ENCODE results near the gene STK16. TPM values are rescaled to one million over a fixed set of nuclear protein-coding genes. Genes with fewer than 3 reads are reported as not detected.
A peak's percentile ranks its signal among the peaks of the same experiment; 100 is the strongest.

STK16 gene
- total and polyA plus RNA-seq, 2 of the 13 experiments (the other 11 are each of a cell fraction or from before 2014, with no cell fraction given) = 28.0 to 50.9 TPM

DNA sequence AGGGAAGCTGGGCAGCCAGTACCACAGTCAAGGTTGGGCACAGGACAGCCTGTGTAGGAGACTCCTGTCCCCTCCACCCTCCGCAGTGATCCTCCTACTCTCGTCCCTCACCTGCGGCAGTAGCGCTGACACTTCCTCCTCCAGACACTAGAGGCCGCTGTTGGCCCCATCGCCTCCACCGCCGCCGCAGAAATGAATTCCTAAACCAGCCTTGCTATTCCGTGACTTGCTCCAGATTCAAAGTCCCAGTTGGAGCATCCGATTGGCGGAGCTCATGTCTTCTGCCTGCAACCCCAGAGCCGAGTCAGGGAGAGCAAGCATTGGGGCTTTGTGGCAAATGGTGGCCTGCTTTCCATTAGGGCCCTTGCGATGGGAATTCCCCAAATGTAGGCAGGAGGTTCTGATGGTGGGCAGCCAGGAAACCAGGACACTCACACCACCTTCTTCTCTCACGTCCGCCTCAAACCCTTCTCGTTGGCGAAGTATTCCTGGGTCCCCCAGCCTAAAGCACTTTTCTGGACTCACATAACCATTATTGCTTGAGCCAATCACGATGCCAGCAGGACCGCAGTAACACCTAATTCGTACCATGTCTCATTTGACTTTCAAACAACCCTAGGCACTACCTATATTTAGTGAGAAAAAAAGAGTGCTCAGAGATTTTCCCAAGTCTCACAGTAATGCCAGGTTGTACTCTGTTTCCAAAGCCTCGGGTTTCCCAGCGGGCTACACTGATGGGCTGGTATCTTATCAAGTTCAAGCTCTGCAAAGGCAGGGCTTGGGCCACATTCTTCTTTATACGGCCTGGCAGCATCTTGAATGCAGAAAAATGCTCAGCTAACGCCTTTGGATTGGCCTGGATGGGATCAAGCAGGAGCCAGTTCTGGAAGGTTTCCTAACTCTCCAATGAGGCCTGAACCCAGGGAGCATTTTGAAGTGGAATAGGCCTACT is 32.7 kb downstream of the STK16 start (continued):
- TF ChIP-seq HNRNPK (IDR thresholded peaks at IDR 0.05; ENCODE audit: low read depth, low read length, poor library complexity, severe bottlenecking) (no peak), ZNF501 (CRISPR knock-in tag; IDR thresholded peaks at IDR 0.05) (peak; percentile 65; the same call in 1 of the 2 replicates), SRSF9 (IDR thresholded peaks at IDR 0.05; ENCODE audit: borderline replicate concordance, insufficient read depth, low read depth, low read length, poor library complexity, severe bottlenecking) (no peak), JARID2 (CRISPR knock-in tag; IDR thresholded peaks at IDR 0.05; ENCODE audit: insufficient replicate concordance) (no peak), RBFOX2 (IDR thresholded peaks at IDR 0.05; ENCODE audit: low read depth, low read length) (no peak), ZNF563 (CRISPR knock-in tag; IDR thresholded peaks at IDR 0.05) (no peak), SALL2 (CRISPR knock-in tag; IDR thresholded peaks at IDR 0.05) (no peak), GLMP (CRISPR knock-in tag; IDR thresholded peaks at IDR 0.05; ENCODE audit: borderline replicate concordance) (no peak), GPN1 (CRISPR knock-in tag; IDR thresholded peaks at IDR 0.05; ENCODE audit: borderline replicate concordance) (no peak), MYNN (CRISPR knock-in tag; IDR thresholded peaks at IDR 0.05; ENCODE audit: low read depth) (no peak)
- TF ChIP-seq, protein P1, sequence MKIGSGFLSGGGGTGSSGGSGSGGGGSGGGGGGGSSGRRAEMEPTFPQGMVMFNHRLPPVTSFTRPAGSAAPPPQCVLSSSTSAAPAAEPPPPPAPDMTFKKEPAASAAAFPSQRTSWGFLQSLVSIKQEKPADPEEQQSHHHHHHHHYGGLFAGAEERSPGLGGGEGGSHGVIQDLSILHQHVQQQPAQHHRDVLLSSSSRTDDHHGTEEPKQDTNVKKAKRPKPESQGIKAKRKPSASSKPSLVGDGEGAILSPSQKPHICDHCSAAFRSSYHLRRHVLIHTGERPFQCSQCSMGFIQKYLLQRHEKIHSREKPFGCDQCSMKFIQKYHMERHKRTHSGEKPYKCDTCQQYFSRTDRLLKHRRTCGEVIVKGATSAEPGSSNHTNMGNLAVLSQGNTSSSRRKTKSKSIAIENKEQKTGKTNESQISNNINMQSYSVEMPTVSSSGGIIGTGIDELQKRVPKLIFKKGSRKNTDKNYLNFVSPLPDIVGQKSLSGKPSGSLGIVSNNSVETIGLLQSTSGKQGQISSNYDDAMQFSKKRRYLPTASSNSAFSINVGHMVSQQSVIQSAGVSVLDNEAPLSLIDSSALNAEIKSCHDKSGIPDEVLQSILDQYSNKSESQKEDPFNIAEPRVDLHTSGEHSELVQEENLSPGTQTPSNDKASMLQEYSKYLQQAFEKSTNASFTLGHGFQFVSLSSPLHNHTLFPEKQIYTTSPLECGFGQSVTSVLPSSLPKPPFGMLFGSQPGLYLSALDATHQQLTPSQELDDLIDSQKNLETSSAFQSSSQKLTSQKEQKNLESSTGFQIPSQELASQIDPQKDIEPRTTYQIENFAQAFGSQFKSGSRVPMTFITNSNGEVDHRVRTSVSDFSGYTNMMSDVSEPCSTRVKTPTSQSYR (CRISPR knock-in tag; IDR thresholded peaks at IDR 0.05; ENCODE audit: borderline replicate concordance) = no peak
- TF ChIP-seq, protein P2, sequence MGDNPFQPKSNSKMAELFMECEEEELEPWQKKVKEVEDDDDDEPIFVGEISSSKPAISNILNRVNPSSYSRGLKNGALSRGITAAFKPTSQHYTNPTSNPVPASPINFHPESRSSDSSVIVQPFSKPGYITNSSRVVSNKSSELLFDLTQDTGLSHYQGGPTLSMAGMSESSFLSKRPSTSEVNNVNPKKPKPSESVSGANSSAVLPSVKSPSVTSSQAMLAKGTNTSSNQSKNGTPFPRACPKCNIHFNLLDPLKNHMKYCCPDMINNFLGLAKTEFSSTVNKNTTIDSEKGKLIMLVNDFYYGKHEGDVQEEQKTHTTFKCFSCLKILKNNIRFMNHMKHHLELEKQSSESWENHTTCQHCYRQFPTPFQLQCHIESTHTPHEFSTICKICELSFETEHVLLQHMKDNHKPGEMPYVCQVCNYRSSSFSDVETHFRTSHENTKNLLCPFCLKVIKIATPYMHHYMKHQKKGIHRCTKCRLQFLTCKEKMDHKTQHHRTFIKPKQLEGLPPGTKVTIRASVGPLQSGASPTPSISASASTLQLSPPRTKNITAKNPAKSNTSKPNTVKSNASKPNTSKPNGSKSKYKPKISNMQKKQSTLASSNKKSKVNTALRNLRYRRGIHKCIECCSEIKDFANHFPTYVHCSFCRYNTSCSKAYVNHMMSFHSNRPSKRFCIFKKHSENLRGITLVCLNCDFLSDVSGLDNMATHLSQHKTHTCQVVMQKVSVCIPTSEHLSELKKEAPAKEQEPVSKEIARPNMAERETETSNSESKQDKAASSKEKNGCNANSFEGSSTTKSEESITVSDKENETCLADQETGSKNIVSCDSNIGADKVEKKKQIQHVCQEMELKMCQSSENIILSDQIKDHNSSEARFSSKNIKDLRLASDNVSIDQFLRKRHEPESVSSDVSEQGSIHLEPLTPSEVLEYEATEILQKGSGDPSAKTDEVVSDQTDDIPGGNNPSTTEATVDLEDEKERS (CRISPR knock-in tag; IDR thresholded peaks at IDR 0.05) = no peak
- TF ChIP-seq, protein P3, sequence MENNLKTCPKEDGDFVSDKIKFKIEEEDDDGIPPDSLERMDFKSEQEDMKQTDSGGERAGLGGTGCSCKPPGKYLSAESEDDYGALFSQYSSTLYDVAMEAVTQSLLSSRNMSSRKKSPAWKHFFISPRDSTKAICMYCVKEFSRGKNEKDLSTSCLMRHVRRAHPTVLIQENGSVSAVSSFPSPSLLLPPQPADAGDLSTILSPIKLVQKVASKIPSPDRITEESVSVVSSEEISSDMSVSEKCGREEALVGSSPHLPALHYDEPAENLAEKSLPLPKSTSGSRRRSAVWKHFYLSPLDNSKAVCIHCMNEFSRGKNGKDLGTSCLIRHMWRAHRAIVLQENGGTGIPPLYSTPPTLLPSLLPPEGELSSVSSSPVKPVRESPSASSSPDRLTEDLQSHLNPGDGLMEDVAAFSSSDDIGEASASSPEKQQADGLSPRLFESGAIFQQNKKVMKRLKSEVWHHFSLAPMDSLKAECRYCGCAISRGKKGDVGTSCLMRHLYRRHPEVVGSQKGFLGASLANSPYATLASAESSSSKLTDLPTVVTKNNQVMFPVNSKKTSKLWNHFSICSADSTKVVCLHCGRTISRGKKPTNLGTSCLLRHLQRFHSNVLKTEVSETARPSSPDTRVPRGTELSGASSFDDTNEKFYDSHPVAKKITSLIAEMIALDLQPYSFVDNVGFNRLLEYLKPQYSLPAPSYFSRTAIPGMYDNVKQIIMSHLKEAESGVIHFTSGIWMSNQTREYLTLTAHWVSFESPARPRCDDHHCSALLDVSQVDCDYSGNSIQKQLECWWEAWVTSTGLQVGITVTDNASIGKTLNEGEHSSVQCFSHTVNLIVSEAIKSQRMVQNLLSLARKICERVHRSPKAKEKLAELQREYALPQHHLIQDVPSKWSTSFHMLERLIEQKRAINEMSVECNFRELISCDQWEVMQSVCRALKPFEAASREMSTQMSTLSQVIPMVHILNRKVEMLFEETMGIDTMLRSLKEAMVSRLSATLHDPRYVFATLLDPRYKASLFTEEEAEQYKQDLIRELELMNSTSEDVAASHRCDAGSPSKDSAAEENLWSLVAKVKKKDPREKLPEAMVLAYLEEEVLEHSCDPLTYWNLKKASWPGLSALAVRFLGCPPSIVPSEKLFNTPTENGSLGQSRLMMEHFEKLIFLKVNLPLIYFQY (CRISPR knock-in tag; IDR thresholded peaks at IDR 0.05; ENCODE audit: borderline replicate concordance) = no peak
